Activated CD4-positive, CD25-positive, alpha-beta regulatory T cell treated with anti-CD3 and anti-CD28 coated beads, Interleukin-2, amount 50 U/mL, for 16 hours (primary cell): ENCODE measurements around the gene MANBA.

Experiments
- DNase-seq: peaks from one replicate; pipeline ENCODE4 v3.0.0-alpha.2; 2020; ENCODE audit warnings: low read depth, low spot score

Gene MANBA

GRCh38 chr4:102678107-102678506, 82.7 kb downstream of the MANBA start:
- no peak for DNase-seq

- DNase-seq = no peak
These were observed 85.6 kb downstream of the MANBA start for GRCh38 chr4:102675141-102675540.

- DNase-seq = no peak
These were observed 93.8 kb downstream of the MANBA start for GRCh38 chr4:102667001-102667400.

- no peak for DNase-seq
These were observed 95.2 kb downstream of the MANBA start for GRCh38 chr4:102665527-102665926.

- no peak for DNase-seq
These were observed 97.7 kb downstream of the MANBA start for GRCh38 chr4:102663073-102663472.

GRCh38 chr4:102657206-102657605, 103.6 kb downstream of the MANBA start:
- no peak for DNase-seq

- DNase-seq = no peak
These were observed 113.7 kb downstream of the MANBA start for GRCh38 chr4:102647117-102647516.

- no peak for DNase-seq
These were observed 118.0 kb downstream of the MANBA start for GRCh38 chr4:102642631-102643298.

GRCh38 chr4:102641793-102642192, 119.0 kb downstream of the MANBA start:
- no peak for DNase-seq

GRCh38 chr4:102640669-102641068, 120.1 kb downstream of the MANBA start:
- no peak for DNase-seq

GRCh38 chr4:102639598-102639997, 121.2 kb downstream of the MANBA start:
- DNase-seq = no peak

- no peak for DNase-seq
These were observed 122.1 kb downstream of the MANBA start for GRCh38 chr4:102638621-102639020.

GRCh38 chr4:102637391-102637790, 123.4 kb downstream of the MANBA start:
- no peak for DNase-seq

- no peak for DNase-seq
These were observed 127.7 kb downstream of the MANBA start for GRCh38 chr4:102633100-102633499.

GRCh38 chr4:102632241-102633065, 128.3 kb downstream of the MANBA start:
- DNase-seq = no peak

GRCh38 chr4:102631616-102632015, 129.2 kb downstream of the MANBA start:
- DNase-seq = no peak

- no peak for DNase-seq
These were observed 131.1 kb downstream of the MANBA start for GRCh38 chr4:102629673-102630072.

GRCh38 chr4:102627831-102628523, 132.8 kb downstream of the MANBA start:
- DNase-seq = no peak

GRCh38 chr4:102625232-102625930, 135.4 kb downstream of the MANBA start:
- peak; percentile 30 for DNase-seq

- no peak for DNase-seq
These were observed 136.3 kb downstream of the MANBA start for GRCh38 chr4:102624505-102624904.

GRCh38 chr4:102623622-102624021, 137.1 kb downstream of the MANBA start:
- DNase-seq = no peak
